GM12891 (cell line): ENCODE measurements around the gene UQCC2.

ENCODE experiments used
- PAX5 ChIP-seq: IDR thresholded peaks from 2 replicates; pipeline ENCODE4 v1.6.1; 2011; ENCODE audit warnings: low read length, moderate library complexity, mild to moderate bottlenecking; ENCODE audit not compliant: insufficient read depth, severe bottlenecking
- POLR2A ChIP-seq: IDR thresholded peaks from 2 replicates; pipeline ENCODE4 v1.6.1; 2011; ENCODE audit warnings: low read depth, low read length, control low read depth
- POLR2AphosphoS5 ChIP-seq: IDR thresholded peaks from 2 replicates; pipeline ENCODE4 v1.6.1; 2011; ENCODE audit warnings: low read depth, low read length, control low read depth
- TAF1 ChIP-seq: IDR thresholded peaks from 2 replicates; pipeline ENCODE4 v1.6.1; 2011; ENCODE audit warnings: low read depth, low read length, control low read depth

DNA sequence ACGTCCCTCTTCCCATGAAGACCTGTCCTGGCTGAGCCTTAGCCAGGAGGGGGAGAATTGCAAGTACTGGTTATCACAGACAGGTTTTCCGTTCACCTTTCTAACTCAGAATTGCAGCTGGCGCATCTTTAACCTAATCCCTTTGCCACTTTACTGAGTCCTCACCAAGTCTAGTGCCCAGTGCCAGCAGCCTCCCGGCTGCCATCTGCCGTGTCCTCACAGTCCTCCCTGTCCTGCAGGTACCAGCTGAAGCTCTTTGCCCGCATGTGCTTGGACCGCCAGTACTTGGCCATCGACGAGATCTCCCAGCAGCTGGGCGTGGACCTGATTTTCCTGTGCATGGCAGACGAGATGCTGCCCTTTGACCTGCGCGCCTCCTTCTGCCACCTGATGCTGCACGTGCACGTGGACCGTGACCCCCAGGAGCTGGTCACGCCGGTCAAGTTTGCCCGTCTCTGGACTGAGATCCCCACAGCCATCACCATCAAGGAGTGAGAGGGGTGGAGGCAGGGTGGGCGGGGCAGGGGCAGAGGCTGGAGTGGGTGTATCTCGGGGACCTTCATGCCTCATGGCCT, 41.3 kb downstream of the UQCC2 start:
- TF ChIP-seq POLR2AphosphoS5, result no peak
- no peak for TF ChIP-seq POLR2A
- TF ChIP-seq TAF1, result no peak
- TF ChIP-seq PAX5, result no peak
